ENCODE results near the gene NCKAP5.

The NCKAP5 gene

GRCh38 chr2:132797556-132797955 lies 770.7 kb downstream of the NCKAP5 start:
- no peak for DNase-seq (ENCODE audit: low read depth)

GRCh38 chr2:132797071-132797470 lies 771.2 kb downstream of the NCKAP5 start:
- DNase-seq (ENCODE audit: low read depth), result no peak

DNA sequence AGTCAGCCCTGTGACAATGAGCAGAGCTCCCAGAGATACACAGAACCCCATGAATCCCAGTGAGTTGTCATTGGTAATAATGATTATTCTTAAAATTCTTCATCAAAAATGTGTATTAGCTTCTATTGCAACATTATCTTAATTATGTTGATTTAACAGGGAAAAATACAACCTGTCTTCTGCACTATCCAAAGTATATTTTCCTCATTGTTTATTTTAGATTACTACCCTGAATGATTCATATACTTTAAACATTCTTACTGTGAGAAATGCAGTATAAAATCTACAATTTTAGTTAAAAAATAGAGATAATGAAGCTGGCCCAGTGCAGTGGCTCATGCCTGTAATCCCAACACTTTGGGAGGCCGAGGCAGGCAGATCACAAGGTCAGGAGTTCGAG lies 773.0 kb downstream of the NCKAP5 start:
- no peak for DNase-seq (ENCODE audit: low read depth)

DNA sequence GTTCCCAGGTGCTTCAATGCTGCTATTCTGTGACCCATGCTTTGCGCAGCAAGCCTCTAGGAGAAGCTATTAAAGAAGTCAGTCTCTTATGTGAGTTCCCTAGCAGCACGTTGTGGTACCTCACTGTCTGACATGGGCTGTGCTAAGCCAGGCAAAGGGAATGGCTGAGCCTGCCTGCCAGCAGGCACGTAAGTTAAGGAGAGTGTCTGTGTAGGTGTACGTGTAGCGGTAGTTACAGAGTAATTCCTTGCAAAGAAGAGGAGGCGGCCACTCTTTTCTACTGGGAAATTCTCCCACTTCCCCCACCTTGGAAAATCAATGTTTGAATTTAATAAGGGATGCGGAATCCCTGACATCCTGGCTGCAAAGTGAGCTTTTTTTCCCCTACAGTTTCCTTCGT lies 774.7 kb downstream of the NCKAP5 start:
- DNase-seq (ENCODE audit: low read depth), result no peak

- no peak for DNase-seq (ENCODE audit: low read depth)
These were observed 778.0 kb downstream of the NCKAP5 start for GRCh38 chr2:132790207-132790785.

- DNase-seq (ENCODE audit: low read depth), result no peak
These were observed 779.2 kb downstream of the NCKAP5 start for GRCh38 chr2:132789066-132789465.

GRCh38 chr2:132788310-132788838 lies 779.9 kb downstream of the NCKAP5 start:
- DNase-seq (ENCODE audit: low read depth), result no peak

DNA sequence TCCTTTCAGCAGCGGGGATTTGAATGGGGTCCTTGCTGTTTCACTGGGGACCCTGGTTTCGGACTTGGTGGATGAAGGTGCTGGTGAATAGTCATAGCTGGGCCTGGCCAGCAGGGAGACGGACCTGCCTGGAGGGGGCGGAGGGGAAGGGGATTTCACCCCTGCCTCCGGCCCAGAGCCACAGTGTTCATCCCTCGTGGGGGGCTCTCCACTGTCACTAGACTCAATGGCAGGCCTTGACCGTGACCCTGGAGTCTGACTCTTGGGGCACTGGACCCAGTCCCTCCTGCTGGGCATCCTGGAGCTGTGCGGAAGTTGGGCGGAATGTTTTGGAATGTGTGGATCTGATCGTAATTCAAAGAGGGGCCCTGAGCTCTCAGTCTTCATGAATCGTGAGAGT lies 784.4 kb downstream of the NCKAP5 start:
- DNase-seq (ENCODE audit: low read depth), result no peak

DNA sequence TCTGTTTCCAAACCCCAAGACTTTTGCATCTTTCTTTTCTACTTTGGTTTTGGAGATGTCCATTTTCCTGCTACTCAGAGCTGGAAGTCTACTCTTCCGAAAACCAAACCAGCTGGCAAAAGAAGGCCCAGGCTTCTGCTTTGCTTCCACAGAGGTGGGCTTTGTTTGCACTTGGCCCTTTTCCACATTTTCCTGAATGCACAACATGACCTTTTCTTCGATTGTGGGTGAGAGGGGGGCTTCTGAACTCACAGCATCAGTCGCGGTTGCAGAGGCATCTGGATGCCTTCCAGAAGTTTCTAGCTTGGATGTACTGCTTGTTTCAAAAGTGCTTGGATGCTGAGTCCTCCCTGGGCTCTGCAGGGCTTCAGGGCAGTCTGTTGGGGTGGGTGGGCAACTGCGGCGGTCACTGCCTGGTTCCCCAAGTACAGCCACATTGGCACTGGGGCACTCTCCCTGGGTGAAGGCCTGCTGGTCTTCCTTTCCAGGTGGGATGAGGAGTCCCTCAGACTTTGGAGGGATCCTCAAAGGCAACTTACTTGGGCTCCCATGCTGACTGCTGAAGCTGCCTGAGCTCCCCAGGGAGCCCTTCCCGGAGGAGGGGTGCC lies 786.0 kb downstream of the NCKAP5 start:
- DNase-seq (ENCODE audit: low read depth), result no peak

- no peak for DNase-seq (ENCODE audit: low read depth)
These were observed 787.6 kb downstream of the NCKAP5 start for GRCh38 chr2:132780651-132781050.

DNA sequence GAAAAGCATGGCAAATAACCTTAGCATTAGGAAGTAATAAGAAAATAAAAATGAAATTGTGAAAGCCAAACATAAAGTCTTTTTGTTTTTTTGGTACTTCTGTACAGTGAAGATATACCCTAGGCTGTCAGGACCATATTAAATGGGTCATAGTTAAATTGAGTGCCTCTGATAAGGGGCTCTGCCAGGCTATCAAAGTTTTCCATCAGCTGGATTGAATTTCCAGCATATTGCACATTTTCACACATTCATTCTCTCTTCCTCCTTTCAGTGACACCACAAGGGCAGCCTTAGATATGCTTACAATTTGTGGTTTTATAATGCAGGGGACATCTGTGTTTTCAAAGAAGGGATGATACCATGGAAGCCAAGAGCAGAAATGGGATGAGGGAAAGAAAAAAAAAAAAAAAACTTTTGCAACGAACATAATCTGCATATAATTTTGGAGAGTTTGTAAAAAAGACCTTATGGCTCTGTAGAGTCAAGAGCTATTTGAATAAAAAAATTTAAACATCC lies 789.0 kb downstream of the NCKAP5 start:
- DNase-seq (ENCODE audit: low read depth), result no peak

GRCh38 chr2:132776287-132776686 lies 792.0 kb downstream of the NCKAP5 start:
- no peak for DNase-seq (ENCODE audit: low read depth)

DNA sequence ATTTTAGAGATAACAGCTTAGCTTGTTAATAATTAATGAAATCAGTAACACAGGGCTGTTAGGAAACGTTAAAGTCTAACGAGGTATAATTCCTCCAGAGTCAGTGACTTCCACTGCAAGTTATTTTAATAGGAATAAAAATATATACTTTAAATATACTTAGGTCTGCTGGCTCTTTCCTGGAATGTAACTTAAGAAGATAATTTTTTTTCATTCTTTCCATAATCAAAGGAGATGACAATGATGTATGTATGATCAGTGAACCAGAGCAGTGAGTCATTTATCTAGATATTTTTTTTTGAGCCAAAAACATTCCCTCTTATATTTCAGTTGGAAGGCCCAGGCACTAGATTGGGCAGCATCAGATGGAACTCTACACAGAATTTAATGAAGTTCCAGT lies 794.1 kb downstream of the NCKAP5 start:
- DNase-seq (ENCODE audit: low read depth), result no peak

DNA sequence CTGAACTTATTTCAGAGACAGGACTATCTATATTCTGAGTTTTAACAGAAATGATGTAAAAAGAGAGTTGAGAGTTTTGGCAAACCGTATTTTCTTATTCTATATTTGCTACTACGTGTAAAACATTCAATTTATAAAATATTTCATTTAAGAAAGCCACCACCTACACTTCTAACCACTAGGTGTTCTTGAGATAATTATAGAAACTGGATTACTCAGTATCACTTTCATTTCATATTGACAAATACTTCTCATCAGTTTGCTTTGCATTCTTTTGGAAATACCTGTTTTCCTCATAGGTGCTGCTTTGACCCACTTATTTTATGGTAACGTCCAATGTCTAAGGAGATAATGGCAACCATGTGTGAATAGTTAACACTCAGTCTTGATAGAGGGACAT lies 794.9 kb downstream of the NCKAP5 start:
- no peak for DNase-seq (ENCODE audit: low read depth)

GRCh38 chr2:132772340-132772739 lies 795.9 kb downstream of the NCKAP5 start:
- no peak for DNase-seq (ENCODE audit: low read depth)

GRCh38 chr2:132766573-132766972 lies 801.7 kb downstream of the NCKAP5 start:
- no peak for DNase-seq (ENCODE audit: low read depth)

- no peak for DNase-seq (ENCODE audit: low read depth)
These were observed 806.8 kb downstream of the NCKAP5 start for GRCh38 chr2:132761437-132761836.

DNA sequence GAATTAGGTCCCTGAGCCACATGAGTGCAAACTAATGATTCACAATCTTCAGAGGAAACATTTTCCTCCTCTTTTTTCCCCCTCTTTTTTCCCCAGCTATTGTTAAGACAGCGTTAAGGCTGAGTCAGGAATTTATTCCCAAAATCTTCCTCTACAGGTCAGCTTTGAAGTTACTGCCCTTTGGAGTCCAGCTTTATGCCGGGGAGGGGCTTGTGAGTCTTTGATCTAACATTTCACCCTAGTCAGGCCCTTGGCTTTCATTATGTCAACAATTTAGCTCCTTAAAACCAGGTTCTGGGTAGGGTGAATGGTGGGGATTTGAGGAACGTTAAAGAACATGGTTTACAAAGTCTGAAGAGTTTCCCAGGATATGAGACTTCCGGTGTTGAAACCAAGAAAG lies 807.3 kb downstream of the NCKAP5 start:
- DNase-seq (ENCODE audit: low read depth), result no peak

GRCh38 chr2:132760405-132760804 lies 807.9 kb downstream of the NCKAP5 start:
- no peak for DNase-seq (ENCODE audit: low read depth)

GRCh38 chr2:132758995-132759394 lies 809.3 kb downstream of the NCKAP5 start:
- DNase-seq (ENCODE audit: low read depth), result no peak

DNA sequence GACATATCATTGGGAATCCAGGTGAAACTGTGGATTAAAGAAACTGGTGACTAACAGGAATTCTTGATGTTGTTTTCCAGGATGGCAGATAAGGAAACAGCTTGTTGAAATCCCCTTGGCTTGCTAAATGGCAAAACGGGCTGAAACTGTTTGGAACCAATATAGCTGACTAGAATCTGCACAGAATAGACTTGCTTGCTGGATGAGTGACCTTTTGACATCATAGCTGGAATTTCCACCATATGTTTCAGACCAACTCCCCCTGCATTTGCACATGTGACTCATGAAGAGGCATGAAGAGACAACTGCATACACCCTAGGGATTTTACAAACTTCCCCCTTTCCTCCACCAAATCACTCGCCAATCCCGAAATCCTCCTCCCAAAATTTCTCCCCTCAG lies 810.6 kb downstream of the NCKAP5 start:
- DNase-seq (ENCODE audit: low read depth), result no peak

DNA sequence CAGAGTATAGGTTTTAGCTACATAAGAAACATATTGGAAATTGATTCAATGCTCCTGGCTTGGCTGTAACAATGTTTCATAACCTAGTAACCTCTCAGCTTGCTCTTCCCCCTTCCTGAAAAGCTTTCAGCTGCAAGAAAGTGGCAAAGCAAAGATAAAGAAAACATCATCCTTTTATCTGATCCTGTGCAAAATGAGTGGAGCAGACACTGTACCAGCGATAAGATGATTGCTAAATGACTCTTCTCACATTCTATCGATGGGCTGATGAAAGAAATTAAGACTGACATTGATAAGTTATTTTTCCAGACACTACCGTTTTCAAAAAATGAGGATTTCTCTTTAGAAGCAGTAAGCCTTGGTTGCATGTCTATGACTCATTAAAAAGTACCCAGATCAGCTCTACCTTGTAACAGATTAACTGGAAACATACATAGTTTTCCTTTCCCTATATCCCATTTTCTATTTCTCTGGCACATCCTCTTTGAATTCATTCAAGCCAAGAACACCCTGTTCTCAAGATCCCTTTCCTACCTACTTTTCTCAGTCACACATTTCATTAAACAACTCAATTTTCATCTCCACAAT lies 811.2 kb downstream of the NCKAP5 start:
- DNase-seq (ENCODE audit: low read depth), result no peak

- DNase-seq (ENCODE audit: low read depth), result no peak
These were observed 813.3 kb downstream of the NCKAP5 start for GRCh38 chr2:132754867-132755472.
